OCI-LY7 (cell line): Measurements from ENCODE around the gene CLMP. TPM values are rescaled to one million over a fixed set of nuclear protein-coding genes. Genes with fewer than 3 reads are reported as not detected.

ENCODE experiments used
- Bru-seq: library from RNA; stranded (reverse); fragments of 400-500 nt; gene quantifications from one replicate; lab custom pipeline; 2021; lab: Mats Ljungman, UMichigan
- BruChase-seq, 2 experiments: library from RNA; stranded (reverse); fragments of 400-500 nt; gene quantifications; one replicate each; lab custom pipeline; 2021; lab: Mats Ljungman, UMichigan
- BruUV-seq: library from RNA; stranded (reverse); fragments of 400-500 nt; replicated peaks from 2 replicates; lab custom pipeline; 2021; lab: Mats Ljungman, UMichigan
- CTCF ChIA-PET: fragments of 300-600 bp; sonication (Branson Sonifier 250); formaldehyde crosslinking; loops from one replicate; lab custom pipeline; 2022; ENCODE audit warnings: antibody characterized with exemption; ENCODE audit not compliant: unreplicated experiment; lab: Charles Lee
- POLR2A ChIA-PET: fragments of 300-600 bp; sonication (Branson Sonifier 250); formaldehyde crosslinking; loops from one replicate; lab custom pipeline; 2022; ENCODE audit warnings: antibody characterized with exemption; lab: Charles Lee
- DNase-seq: peaks from one replicate; pipeline ENCODE4 v3.0.0-alpha.2; 2015; ENCODE audit warnings: low spot score
- H2AFZ ChIP-seq: fragments of 200-600 bp; sonication (generic), shearing (Covaris generic); 2 replicates; pipeline ENCODE4 v1.6.1; 2014; ENCODE audit warnings: mild to moderate bottlenecking, antibody characterized with exemption, low read length, moderate library complexity
- H3K27ac ChIP-seq: fragments of 200-600 bp; sonication (generic); 2 replicates; pipeline ENCODE4 v1.5.1; 2014; ENCODE audit warnings: mixed run types, low read depth, mild to moderate bottlenecking, moderate library complexity, low read length, inconsistent platforms; ENCODE audit not compliant: poor library complexity, severe bottlenecking
- H3K36me3 ChIP-seq: fragments of 200-600 bp; sonication (generic); 2 replicates; pipeline ENCODE4 v1.6.1; 2014; ENCODE audit warnings: mild to moderate bottlenecking, antibody characterized with exemption, low read length, moderate library complexity, mixed read lengths; ENCODE audit not compliant: insufficient read depth
- H3K4me1 ChIP-seq: fragments of 200-600 bp; sonication (generic); 2 replicates; pipeline ENCODE4 v1.5.1; 2014; ENCODE audit warnings: mild to moderate bottlenecking, low read length; ENCODE audit not compliant: insufficient read depth, poor library complexity, severe bottlenecking
- H3K4me2 ChIP-seq: fragments of 200-600 bp; sonication (generic); 2 replicates; pipeline ENCODE4 v1.6.1; 2014; ENCODE audit warnings: mild to moderate bottlenecking, low read length
- H3K4me3 ChIP-seq: fragments of 200-600 bp; sonication (generic); 2 replicates; pipeline ENCODE4 v1.5.1; 2014; ENCODE audit warnings: mild to moderate bottlenecking, low read depth, low read length; ENCODE audit not compliant: poor library complexity, severe bottlenecking
- H3K79me2 ChIP-seq: fragments of 200-600 bp; sonication (generic); 2 replicates; pipeline ENCODE4 v1.6.1; 2016; ENCODE audit warnings: low read depth, mild to moderate bottlenecking, low read length, moderate library complexity, mixed read lengths; ENCODE audit not compliant: insufficient read depth
- H3K9me2 ChIP-seq: fragments of 200-600 bp; sonication (generic); 2 replicates; pipeline ENCODE4 v1.6.1; 2016; ENCODE audit warnings: mild to moderate bottlenecking, low read length, mixed read lengths; ENCODE audit not compliant: insufficient read depth
- H3K9me3 ChIP-seq: fragments of 200-600 bp; sonication (generic); 2 replicates; pipeline ENCODE4 v1.6.1; 2014; ENCODE audit warnings: mild to moderate bottlenecking, mixed run types, low read length, mixed read lengths
- H4K20me1 ChIP-seq: fragments of 200-600 bp; sonication (generic); 2 replicates; pipeline ENCODE4 v1.6.1; 2014; ENCODE audit warnings: mild to moderate bottlenecking, antibody characterized with exemption, low read length, moderate library complexity, mixed read lengths; ENCODE audit not compliant: insufficient read depth
- EZH2phosphoT487 ChIP-seq: fragments of 200-600 bp; sonication (generic); IDR thresholded peaks from 2 replicates; pipeline ENCODE4 v1.6.1; 2018; ENCODE audit warnings: low read depth, borderline replicate concordance, mild to moderate bottlenecking, mixed run types, antibody characterized with exemption, low read length, moderate library complexity, mixed read lengths
- intact Hi-C: fragments of 100-400 bp; cut with micrococcal nuclease; formaldehyde crosslinking; loops from one replicate; pipeline ENCODE4 v1.10.0; 2022; ENCODE audit not compliant: unreplicated experiment
- long read RNA-seq: library from polyadenylated mRNA; stranded (forward); transcript quantifications from one replicate; pipeline ENCODE4 v2.0.0, GENCODE V29; 2022
- total RNA-seq, 2 experiments: library from RNA; depleted of rRNA in 1 of 2; stranded (reverse); fragments of >200 nt in 1 of 2; shearing (Covaris generic) in 1 of 2; gene quantifications; 2 replicates each; pipeline ENCODE4 v1.2.3, GENCODE V29; 2014 to 2022
- TF ChIP-seq, protein P1 (sequence below): fragments of 200-600 bp; sonication (generic); conservative IDR thresholded peaks from 2 replicates; pipeline ENCODE4 v1.5.1; 2014; ENCODE audit warnings: mild to moderate bottlenecking, antibody characterized with exemption, low read length, moderate library complexity, mixed read lengths

CLMP gene, protein sequence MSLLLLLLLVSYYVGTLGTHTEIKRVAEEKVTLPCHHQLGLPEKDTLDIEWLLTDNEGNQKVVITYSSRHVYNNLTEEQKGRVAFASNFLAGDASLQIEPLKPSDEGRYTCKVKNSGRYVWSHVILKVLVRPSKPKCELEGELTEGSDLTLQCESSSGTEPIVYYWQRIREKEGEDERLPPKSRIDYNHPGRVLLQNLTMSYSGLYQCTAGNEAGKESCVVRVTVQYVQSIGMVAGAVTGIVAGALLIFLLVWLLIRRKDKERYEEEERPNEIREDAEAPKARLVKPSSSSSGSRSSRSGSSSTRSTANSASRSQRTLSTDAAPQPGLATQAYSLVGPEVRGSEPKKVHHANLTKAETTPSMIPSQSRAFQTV
- total RNA-seq (2014; rRNA removed; shearing (Covaris generic)) (not detected in 2 replicates), total RNA-seq (2022) (not detected in 2 replicates), Bru-seq, nascent RNA (not detected), BruChase-seq, experiment 1, labeled RNA remaining after a 6-hour chase (not detected), BruChase-seq, experiment 2, labeled RNA remaining after a 2-hour chase (percentile 1 among the genes with signal in this experiment)
- long read RNA-seq = 0 reads

DNA sequence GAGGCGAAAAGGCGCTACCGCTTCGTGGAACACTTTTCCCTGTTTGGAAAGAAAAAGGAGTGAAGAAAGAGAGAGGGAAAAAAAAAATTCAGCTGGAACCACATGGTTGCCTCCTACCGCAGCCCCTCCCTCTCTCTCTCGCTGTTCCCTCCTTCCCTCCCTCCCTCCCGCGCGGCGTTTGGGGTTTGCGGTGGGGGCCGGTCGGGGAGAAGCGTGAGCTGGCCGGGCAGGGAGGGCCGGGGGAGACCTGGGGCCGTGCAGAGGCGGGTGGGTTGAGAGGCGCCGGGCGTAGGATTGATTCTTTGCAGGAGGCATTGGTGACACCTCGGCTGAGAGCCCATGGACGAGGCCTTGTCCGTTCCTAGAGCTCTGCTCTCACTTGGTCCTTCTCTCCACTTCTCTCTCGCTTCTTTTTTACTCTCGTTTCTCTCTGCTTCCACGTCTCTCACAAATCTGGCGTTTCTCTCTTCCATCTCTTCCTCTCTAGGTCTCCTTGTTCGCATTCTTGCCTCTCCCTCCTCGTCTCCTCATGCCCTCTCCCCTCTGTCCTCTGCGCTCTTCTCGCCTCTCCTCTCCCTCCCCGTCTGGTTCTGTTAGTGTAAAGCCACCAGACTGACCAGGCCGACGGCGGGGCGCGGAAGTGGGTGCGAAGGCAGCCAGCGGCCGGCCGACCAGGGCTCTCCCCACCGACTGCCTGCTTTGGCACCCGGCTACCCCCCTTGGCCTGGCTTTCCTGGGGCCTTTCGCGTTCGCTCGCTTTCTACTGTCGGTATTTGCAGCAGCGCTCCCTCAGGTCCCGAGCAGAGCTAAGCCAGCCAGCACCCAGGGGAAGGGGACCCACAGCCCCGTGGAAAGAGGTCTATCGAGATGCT, at the start of gene CLMP:
CLMP (minus strand) TSS at position 61 of the 872 bp plus-strand sequence. CDS start 308 bp downstream, outside the sequence.
- BruUV-seq = no TSS peak
- ChIA-PET POLR2A (no interaction called here), CTCF (no interaction called here)
- H3K9me2 ChIP-seq = no peaks in the 10 kb centered on the region
- no peak within 1 kb of the TSS for H3K4me2 ChIP-seq
- no peak for TF ChIP-seq EZH2phosphoT487
- TF ChIP-seq, protein P1, sequence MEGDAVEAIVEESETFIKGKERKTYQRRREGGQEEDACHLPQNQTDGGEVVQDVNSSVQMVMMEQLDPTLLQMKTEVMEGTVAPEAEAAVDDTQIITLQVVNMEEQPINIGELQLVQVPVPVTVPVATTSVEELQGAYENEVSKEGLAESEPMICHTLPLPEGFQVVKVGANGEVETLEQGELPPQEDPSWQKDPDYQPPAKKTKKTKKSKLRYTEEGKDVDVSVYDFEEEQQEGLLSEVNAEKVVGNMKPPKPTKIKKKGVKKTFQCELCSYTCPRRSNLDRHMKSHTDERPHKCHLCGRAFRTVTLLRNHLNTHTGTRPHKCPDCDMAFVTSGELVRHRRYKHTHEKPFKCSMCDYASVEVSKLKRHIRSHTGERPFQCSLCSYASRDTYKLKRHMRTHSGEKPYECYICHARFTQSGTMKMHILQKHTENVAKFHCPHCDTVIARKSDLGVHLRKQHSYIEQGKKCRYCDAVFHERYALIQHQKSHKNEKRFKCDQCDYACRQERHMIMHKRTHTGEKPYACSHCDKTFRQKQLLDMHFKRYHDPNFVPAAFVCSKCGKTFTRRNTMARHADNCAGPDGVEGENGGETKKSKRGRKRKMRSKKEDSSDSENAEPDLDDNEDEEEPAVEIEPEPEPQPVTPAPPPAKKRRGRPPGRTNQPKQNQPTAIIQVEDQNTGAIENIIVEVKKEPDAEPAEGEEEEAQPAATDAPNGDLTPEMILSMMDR = no peak
- no peaks in the 10 kb centered on the region for H3K4me1 ChIP-seq
- no peak for DNase-seq
- no peaks in the 10 kb centered on the region for H3K9me3 ChIP-seq
- H3K27ac ChIP-seq = no peak within 1 kb of the TSS
- H2AFZ ChIP-seq = no peak within 1 kb of the TSS
- H3K79me2 ChIP-seq = no peaks in the 10 kb centered on the region
- no peak within 1 kb of the TSS for H3K4me3 ChIP-seq
- H4K20me1 ChIP-seq = no peaks in the 10 kb centered on the region
- intact Hi-C loops = no loop called here
- no peaks in the 10 kb centered on the region for H3K36me3 ChIP-seq

DNA sequence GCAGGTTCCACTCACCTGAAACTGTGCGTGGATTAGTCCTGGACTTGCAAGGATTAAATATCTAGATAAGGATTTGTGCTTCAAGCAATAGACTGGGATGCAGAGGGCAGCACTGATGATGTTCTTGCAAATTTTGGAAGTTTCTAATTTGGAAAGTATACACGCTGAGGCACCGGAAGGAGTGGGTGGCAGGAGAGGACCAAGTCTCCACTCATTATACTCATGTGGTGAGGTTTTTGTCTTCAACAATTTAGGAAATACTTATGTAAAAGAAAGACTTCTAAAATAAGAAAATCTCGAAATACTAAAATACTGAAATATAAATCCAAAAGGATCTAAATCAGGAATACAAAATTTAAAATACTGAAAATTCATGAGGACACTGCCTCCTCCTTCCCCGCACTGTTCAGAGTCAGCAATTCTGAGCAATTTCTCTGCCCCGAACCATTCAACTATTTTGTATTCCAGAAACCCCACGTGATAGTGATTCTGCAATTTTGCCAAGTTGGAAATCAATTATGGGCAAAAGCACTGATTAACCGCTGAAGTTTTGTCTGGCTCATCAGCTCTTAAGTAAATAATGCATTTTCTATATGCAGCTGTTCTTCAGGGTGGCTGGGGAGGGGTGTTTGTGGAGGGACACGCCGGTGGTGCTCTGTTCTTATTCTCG, 47.0 kb upstream of the CLMP start:
- no TSS peak for BruUV-seq
- Histone ChIP-seq H3K36me3 (no peaks in the 10 kb centered on the region), H3K4me1 (peaks cover 3% of the 10 kb centered on the region), H3K4me3 (no peak overlapping the region), H4K20me1 (no peaks in the 10 kb centered on the region), H3K9me3 (no peaks in the 10 kb centered on the region), H3K27ac (no peak overlapping the region), H3K79me2 (no peaks in the 10 kb centered on the region), H2AFZ (no peak overlapping the region), H3K4me2 (no peak overlapping the region), H3K9me2 (no peaks in the 10 kb centered on the region)
- ChIA-PET POLR2A (interaction anchor here (0.6 kb wide), 2 partner anchors 180 to 199 kb away, joined by 4 read pairs; partner anchors contain the start of gene HSPA8), CTCF (no interaction called here)
- TF ChIP-seq, protein P1 = no peak
- no peak for TF ChIP-seq EZH2phosphoT487
- intact Hi-C loops = no loop called here
- DNase-seq = no peak
